HG03457 (cell line): ENCODE measurements around the gene HMX1.

ENCODE experiments used
- ATAC-seq: cut with Tn5 transposase; IDR thresholded peaks from one replicate; pipeline ENCODE4 v1.9.1; 2021; ENCODE audit warnings: moderate number of reproducible peaks; ENCODE audit not compliant: unreplicated experiment

The HMX1 gene

GRCh38 chr4:8857766-8858700 lies 13.6 kb downstream of the HMX1 start:
- no peak for ATAC-seq

- no peak for ATAC-seq
Measured at GRCh38 chr4:8856835-8857621, 14.6 kb downstream of the HMX1 start.

- no peak for ATAC-seq
Measured at GRCh38 chr4:8855818-8856245, 15.8 kb downstream of the HMX1 start.

- no peak for ATAC-seq
Measured at GRCh38 chr4:8854931-8855330, 16.7 kb downstream of the HMX1 start.

GRCh38 chr4:8854016-8854415 lies 17.6 kb downstream of the HMX1 start:
- no peak for ATAC-seq

- no peak for ATAC-seq
Measured at GRCh38 chr4:8853249-8853648, 18.4 kb downstream of the HMX1 start.

- no peak for ATAC-seq
Measured at GRCh38 chr4:8852118-8852704, 19.4 kb downstream of the HMX1 start.

- no peak for ATAC-seq
Measured at GRCh38 chr4:8851321-8852117, 20.1 kb downstream of the HMX1 start.

- ATAC-seq = no peak
Measured at GRCh38 chr4:8850830-8851188, 20.8 kb downstream of the HMX1 start.

- no peak for ATAC-seq
Measured at GRCh38 chr4:8850074-8850829, 21.4 kb downstream of the HMX1 start.

GRCh38 chr4:8849266-8850073 lies 22.2 kb downstream of the HMX1 start:
- no peak for ATAC-seq

GRCh38 chr4:8848507-8849265 lies 23.0 kb downstream of the HMX1 start:
- no peak for ATAC-seq

GRCh38 chr4:8847764-8848163 lies 23.9 kb downstream of the HMX1 start:
- no peak for ATAC-seq

GRCh38 chr4:8847331-8847730 lies 24.3 kb downstream of the HMX1 start:
- no peak for ATAC-seq

GRCh38 chr4:8846826-8847225 lies 24.8 kb downstream of the HMX1 start:
- ATAC-seq = no peak

GRCh38 chr4:8846046-8846720 lies 25.5 kb downstream of the HMX1 start:
- no peak for ATAC-seq

- ATAC-seq = no peak
Measured at GRCh38 chr4:8844976-8845690, 26.5 kb downstream of the HMX1 start.
